WERI-Rb-1 (cell line): ENCODE data around the gene KRT82.
A peak's percentile ranks its signal among the peaks of the same experiment; 100 is the strongest.

Source experiments
- DNase-seq: peaks from one replicate; pipeline ENCODE4 v3.0.0-alpha.2; 2020
- H3K27ac ChIP-seq: fragments of 250-450 bp; sonication (Bioruptor Pico); 2 replicates; pipeline ENCODE4 v1.5.1; 2020; ENCODE audit warnings: mild to moderate bottlenecking, moderate library complexity
- H3K27me3 ChIP-seq: fragments of 250-450 bp; sonication (Bioruptor Pico); 2 replicates; pipeline ENCODE4 v1.5.1; 2021; ENCODE audit warnings: mild to moderate bottlenecking, low read depth, moderate library complexity; ENCODE audit not compliant: insufficient read depth, severe bottlenecking
- H3K36me3 ChIP-seq: fragments of 250-450 bp; sonication (Bioruptor Pico); 2 replicates; pipeline ENCODE4 v1.5.1; 2020; ENCODE audit warnings: mild to moderate bottlenecking, moderate library complexity
- H3K4me3 ChIP-seq: 2 replicates; pipeline ENCODE4 v1.5.1; 2011; ENCODE audit warnings: low read depth, mild to moderate bottlenecking, control low read depth, low read length
- H3K9me3 ChIP-seq: fragments of 250-450 bp; sonication (Bioruptor Pico); 2 replicates; pipeline ENCODE4 v1.5.1; 2021; ENCODE audit warnings: mild to moderate bottlenecking, moderate library complexity; ENCODE audit not compliant: severe bottlenecking
- CTCF ChIP-seq: IDR thresholded peaks from 2 replicates; pipeline ENCODE4 v1.5.1; 2011; ENCODE audit warnings: low read depth, mild to moderate bottlenecking, control low read depth, inconsistent platforms, low read length

KRT82 gene

GRCh38 chr12:52385226-52385702 lies 20.9 kb downstream of the KRT82 start, which contains the start of gene KRT84:
Gene KRT84 (minus strand): TSS chr12:52385652. CDS start chr12:52385585, 67 bp downstream.
- no peak for TF ChIP-seq CTCF
- H3K9me3 ChIP-seq = no peaks in the 10 kb centered on the region
- DNase-seq = no peak
- peaks cover 86% of the 10 kb centered on the region for H3K27me3 ChIP-seq
- H3K27ac ChIP-seq = no peak within 1 kb of the TSS
- no peaks in the 10 kb centered on the region for H3K36me3 ChIP-seq
- no peak within 1 kb of the TSS for H3K4me3 ChIP-seq

GRCh38 chr12:52383331-52383730 lies 22.8 kb downstream of the KRT82 start:
- TF ChIP-seq CTCF = no peak
- DNase-seq = no peak
- peaks cover 82% of the 10 kb centered on the region for H3K27me3 ChIP-seq
- no peak overlapping the region for H3K27ac ChIP-seq
- no peak overlapping the region for H3K4me3 ChIP-seq
- H3K36me3 ChIP-seq = no peaks in the 10 kb centered on the region
- no peaks in the 10 kb centered on the region for H3K9me3 ChIP-seq

- H3K27me3 ChIP-seq = peaks cover 80% of the 10 kb centered on the region
- no peak for TF ChIP-seq CTCF
- H3K4me3 ChIP-seq = no peak overlapping the region
- H3K9me3 ChIP-seq = no peaks in the 10 kb centered on the region
- no peak overlapping the region for H3K27ac ChIP-seq
- H3K36me3 ChIP-seq = no peaks in the 10 kb centered on the region
- DNase-seq = no peak
Measured at GRCh38 chr12:52382854-52383253, 23.3 kb downstream of the KRT82 start.

GRCh38 chr12:52381206-52381605 lies 24.9 kb downstream of the KRT82 start:
- H3K4me3 ChIP-seq = no peak overlapping the region
- H3K9me3 ChIP-seq = no peaks in the 10 kb centered on the region
- H3K36me3 ChIP-seq = no peaks in the 10 kb centered on the region
- no peak for DNase-seq
- no peak overlapping the region for H3K27ac ChIP-seq
- no peak for TF ChIP-seq CTCF
- peaks cover 74% of the 10 kb centered on the region for H3K27me3 ChIP-seq

GRCh38 chr12:52380271-52380694 lies 25.9 kb downstream of the KRT82 start:
- H3K9me3 ChIP-seq = no peaks in the 10 kb centered on the region
- peak; percentile 34 for DNase-seq
- H3K36me3 ChIP-seq = no peaks in the 10 kb centered on the region
- H3K4me3 ChIP-seq = no peak overlapping the region
- TF ChIP-seq CTCF = peak; percentile 65
- peaks cover 73% of the 10 kb centered on the region for H3K27me3 ChIP-seq
- H3K27ac ChIP-seq = no peak overlapping the region

- peaks cover 69% of the 10 kb centered on the region for H3K27me3 ChIP-seq
- no peaks in the 10 kb centered on the region for H3K9me3 ChIP-seq
- H3K27ac ChIP-seq = no peak overlapping the region
- H3K36me3 ChIP-seq = no peaks in the 10 kb centered on the region
- no peak for TF ChIP-seq CTCF
- DNase-seq = no peak
- no peak overlapping the region for H3K4me3 ChIP-seq
Measured at GRCh38 chr12:52379536-52379935, 26.6 kb downstream of the KRT82 start.
